Measurements from ENCODE around the gene ZNF85.
"Not testable (repeated sequence)": the region's sequence is repeated elsewhere in the genome, so short reads cannot be mapped to it uniquely, and the experiment has no call there.

Gene ZNF85

DNA sequence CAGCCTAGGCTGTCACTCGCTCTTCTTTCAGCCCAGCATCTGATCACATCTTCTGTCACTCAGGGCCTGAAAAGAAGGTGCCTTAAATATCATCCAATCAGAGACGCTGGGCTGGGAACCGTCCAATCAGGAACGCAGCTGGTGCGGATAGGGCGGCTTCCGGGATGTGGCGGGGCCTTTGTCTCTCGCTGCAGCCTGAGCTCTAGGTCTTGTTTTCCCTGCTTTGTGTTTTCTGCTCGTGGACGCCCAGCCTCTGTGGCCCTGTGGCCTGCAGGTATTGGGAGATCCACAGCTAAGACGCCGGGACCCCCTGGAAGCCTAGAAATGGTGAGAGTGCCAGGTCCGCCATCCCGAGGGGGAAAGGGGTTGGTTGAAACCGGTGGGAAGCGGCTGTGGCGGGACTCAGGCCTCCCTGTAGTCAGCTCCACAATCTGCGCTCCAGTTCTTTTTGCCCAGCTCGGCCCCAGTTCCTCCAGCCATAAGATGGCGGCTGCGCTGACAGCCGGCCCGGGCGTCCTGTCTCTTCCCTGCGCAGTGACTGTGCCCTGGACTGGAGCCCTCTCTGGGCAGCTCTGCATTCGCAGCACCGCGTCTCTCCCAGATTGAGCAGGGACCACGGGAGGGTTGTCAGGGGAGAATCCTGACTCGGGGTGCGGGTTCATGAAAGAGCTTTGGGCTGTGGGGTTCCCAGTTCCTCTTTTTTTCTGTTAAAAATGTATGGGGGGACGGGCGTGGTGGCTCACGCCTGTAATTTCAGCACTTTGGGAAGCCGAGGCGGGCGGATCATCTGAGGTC lies at the start of gene ZNF85:
Gene ZNF85, plus strand, starts transcription at position 175 of the 795 bp plus-strand sequence. Its CDS starts 150 bp downstream, at position 325.
- peaks cover 13 to 39% (median 35%) of the 10 kb centered on the region in 11 experiments for H3K36me3 ChIP-seq
- peaks cover 46 to 66% (median 58%) of the 10 kb centered on the region in 11 experiments for H3K9me3 ChIP-seq (replicated peaks in 1 of 11)
- H4K20me1 ChIP-seq: no peaks in the 10 kb centered on the region
- H3K4me1 ChIP-seq: peaks cover 6 to 18% (median 15%) of the 10 kb centered on the region in 10 experiments; a peak in 17 of 20 replicates
- H3K4me2 ChIP-seq: peak within 1 kb of the TSS; percentile 70 to 82 (median 78)
- no peaks in the 10 kb centered on the region for H3K27me3 ChIP-seq
- no peak for TF ChIP-seq Cebpa-rat (IDR thresholded peaks at IDR 0.05)
- H3K27ac ChIP-seq: peak within 1 kb of the TSS; percentile 89 to 99 (median 95)
- H3K9ac ChIP-seq: peak within 1 kb of the TSS; percentile 88 to 99 (median 96)
- peak within 1 kb of the TSS; percentile 66 to 86 (median 76) for H3K4me3 ChIP-seq

DNA sequence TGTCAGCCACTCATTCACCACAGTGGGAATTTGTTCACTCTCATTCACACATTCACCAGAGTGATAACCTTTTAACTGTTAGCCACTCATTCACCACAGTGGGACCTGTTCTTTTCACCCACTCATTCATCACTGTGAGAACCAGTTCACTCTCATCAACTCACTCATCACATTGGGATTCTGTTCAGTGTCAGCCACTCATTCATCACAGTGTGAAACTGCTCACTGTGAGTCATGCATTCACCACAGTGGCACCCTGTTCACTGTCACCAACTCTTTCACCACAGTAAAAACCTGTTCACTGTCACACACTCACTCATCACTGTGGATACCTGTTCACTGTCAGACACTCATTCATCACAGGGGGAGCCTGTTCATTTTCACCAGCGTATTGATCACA lies 43.5 kb upstream of the ZNF85 start:
- no peak overlapping the region for H3K4me3 ChIP-seq
- H3K9me3 ChIP-seq (replicated peaks in 1 of 11): peaks cover 94 to 100% (median 100%) of the 10 kb centered on the region in 11 experiments
- H3K27ac ChIP-seq: no peak overlapping the region
- H3K9ac ChIP-seq: no peak overlapping the region
- no peaks in the 10 kb centered on the region for H3K4me1 ChIP-seq
- no peak for TF ChIP-seq Cebpa-rat (IDR thresholded peaks at IDR 0.05)
- no peaks in the 10 kb centered on the region; a peak in 2 of 22 replicates for H3K36me3 ChIP-seq
- H3K27me3 ChIP-seq: no peaks in the 10 kb centered on the region
- H4K20me1 ChIP-seq: no peaks in the 10 kb centered on the region
- no peak overlapping the region for H3K4me2 ChIP-seq

DNA sequence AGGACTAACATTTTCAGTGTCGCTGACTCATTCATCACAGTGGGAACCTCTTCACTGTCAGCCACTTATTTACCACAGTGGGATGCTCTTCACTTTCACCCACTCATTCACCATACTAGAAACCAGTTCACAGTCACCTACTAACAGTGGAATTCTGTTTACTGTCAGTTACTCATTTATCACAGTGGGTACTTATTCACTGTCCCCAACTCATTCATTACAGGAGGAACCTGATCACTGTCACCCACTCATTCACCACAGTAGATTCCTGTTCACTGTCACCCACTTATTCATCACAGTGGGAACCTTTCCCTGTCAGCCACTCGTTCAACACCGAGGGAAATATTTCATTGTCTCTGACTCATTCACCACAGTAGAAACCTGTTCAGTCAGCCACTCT lies 10.1 kb upstream of the ZNF85 start:
- Histone ChIP-seq H3K4me2 (no peak overlapping the region), H3K4me1 (no peaks in the 10 kb centered on the region), H3K4me3 (no peak overlapping the region), H3K27me3 (no peaks in the 10 kb centered on the region), H3K36me3 (no peaks in the 10 kb centered on the region), H4K20me1 (no peaks in the 10 kb centered on the region), H3K9ac (no peak overlapping the region), H3K9me3 (replicated peaks in 1 of 11) (peaks cover 81 to 86% (median 83%) of the 10 kb centered on the region in 11 experiments), H3K27ac (no peak overlapping the region)
- no peak for TF ChIP-seq Cebpa-rat (IDR thresholded peaks at IDR 0.05)

DNA sequence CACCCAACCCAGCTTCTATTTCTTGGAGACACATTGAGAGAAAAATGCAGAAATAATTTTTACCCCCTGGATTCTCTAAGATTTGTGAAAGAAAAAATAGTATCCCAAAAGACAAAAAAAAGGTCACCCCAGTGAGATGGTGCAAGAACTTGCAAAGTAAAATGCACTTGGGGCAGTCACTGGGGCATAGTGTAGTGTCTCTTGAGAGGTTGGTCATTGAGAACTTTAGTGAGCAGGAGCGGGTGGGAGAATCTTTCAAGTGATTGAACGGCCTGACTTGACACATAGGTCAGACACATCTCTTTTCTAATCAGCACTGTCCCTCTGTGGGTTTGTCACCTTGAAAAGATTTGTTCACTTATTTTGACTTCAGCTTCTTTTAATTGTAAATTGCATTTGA lies 2.4 kb downstream of the ZNF85 start:
- peak overlapping the region in 6 of 10 experiments; percentile 12 to 83 (median 79); a peak in 6 of 20 replicates for H3K4me3 ChIP-seq
- H3K36me3 ChIP-seq: peaks cover 28 to 61% (median 57%) of the 10 kb centered on the region in 11 experiments
- no peaks in the 10 kb centered on the region for H4K20me1 ChIP-seq
- H3K9me3 ChIP-seq (replicated peaks in 1 of 11): peaks cover 54 to 74% (median 66%) of the 10 kb centered on the region in 11 experiments
- no peak for TF ChIP-seq Cebpa-rat (IDR thresholded peaks at IDR 0.05)
- H3K4me1 ChIP-seq: peaks cover 6 to 18% (median 15%) of the 10 kb centered on the region in 10 experiments; a peak in 17 of 20 replicates
- no peaks in the 10 kb centered on the region for H3K27me3 ChIP-seq
- 0 out of 22 replicates have a peak overlapping the region, but pooled peaks of 2 of the 11 experiments have one; percentile 79 to 81 for H3K4me2 ChIP-seq
- H3K27ac ChIP-seq: no peak overlapping the region
- no peak overlapping the region for H3K9ac ChIP-seq

DNA sequence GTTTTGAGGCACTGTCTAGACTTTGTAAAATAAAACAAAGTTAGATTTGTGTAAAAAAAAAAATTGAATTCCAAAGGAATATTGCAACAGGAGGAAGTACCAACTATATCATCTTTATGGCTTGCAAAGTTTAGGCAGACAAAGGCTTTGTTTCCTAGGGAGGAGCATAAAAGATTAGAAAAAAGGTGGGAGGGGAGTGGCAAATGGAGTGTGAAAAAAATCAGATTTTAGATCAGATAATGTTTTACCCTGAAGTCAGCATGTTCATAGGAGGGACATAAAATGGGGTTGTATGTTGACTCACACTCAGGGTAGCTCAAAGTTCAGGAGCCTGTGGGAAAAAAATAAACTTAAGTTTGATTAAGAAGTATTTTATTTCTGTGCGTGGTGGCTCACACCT lies 3.7 kb downstream of the ZNF85 start:
- Histone ChIP-seq H3K9ac (no peak overlapping the region), H3K9me3 (replicated peaks in 1 of 11) (peaks cover 68 to 78% (median 76%) of the 10 kb centered on the region in 11 experiments), H3K36me3 (peaks cover 40 to 74% (median 71%) of the 10 kb centered on the region in 11 experiments), H3K4me2 (no peak overlapping the region), H3K27me3 (no peaks in the 10 kb centered on the region), H3K27ac (no peak overlapping the region), H3K4me3 (0 out of 20 replicates have a peak overlapping the region, but pooled peaks of 1 of the 10 experiments have one; percentile 9), H3K4me1 (peaks cover 6 to 18% (median 15%) of the 10 kb centered on the region in 10 experiments; a peak in 17 of 20 replicates), H4K20me1 (no peaks in the 10 kb centered on the region)
- no peak for TF ChIP-seq Cebpa-rat (IDR thresholded peaks at IDR 0.05)

DNA sequence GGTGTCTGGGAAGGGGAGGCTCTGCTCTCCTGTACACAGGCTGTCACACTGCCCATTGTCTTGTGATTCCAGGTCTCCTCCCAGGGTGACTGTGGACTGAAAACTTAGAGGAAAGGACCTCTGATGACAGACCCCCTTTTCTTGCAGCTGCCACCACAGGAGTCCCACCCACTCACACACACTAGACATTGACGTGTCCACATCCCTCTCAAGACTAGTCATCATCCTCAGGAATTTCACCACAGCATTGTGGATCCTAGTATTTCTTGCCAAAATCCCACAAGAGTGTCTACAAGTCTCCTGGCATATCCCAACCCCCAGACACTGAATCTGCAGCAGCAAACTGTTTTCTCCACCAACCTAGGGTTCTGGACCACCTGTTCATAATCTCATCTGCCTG lies 5.3 kb downstream of the ZNF85 start:
- no peak for TF ChIP-seq Cebpa-rat (IDR thresholded peaks at IDR 0.05)
- Histone ChIP-seq H3K36me3 (peaks cover 50 to 90% (median 86%) of the 10 kb centered on the region in 11 experiments), H3K9ac (no peak overlapping the region), H3K27ac (no peak overlapping the region), H3K4me1 (peaks cover 0 to 10% (median 8%) of the 10 kb centered on the region in 10 experiments; a peak in 11 of 20 replicates), H3K4me3 (no peak overlapping the region), H4K20me1 (no peaks in the 10 kb centered on the region), H3K9me3 (replicated peaks in 1 of 11) (peaks cover 83 to 94% (median 92%) of the 10 kb centered on the region in 11 experiments), H3K4me2 (no peak overlapping the region), H3K27me3 (no peaks in the 10 kb centered on the region)

DNA sequence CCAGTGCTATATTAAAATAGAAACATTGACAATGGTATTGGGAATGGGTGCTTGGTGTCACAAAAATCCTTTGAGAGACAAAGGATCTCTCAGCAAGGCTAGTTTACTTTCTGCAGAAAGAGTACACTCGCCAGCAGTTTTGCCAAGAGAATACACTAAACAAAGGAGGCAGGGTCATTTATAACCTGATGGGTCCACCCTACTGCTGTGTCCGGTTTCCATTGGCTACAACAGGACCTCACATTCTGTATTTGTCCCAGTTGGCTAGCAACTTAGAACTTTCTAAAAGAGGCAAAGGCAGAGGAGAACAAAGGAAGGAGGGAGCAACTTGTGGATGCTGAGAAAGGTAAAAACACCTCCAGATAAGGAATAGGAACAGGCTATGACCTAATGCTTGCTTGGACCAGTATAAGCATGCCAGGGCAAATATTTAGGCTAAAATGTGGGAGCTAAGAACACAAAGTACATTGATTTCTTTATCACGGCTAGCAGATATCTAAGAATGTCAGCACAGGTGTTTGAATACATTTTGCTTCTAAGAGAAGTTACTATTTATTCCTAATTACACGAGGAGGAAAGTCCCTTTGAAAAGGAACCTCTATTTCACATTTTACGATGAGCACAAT lies 13.4 kb downstream of the ZNF85 start:
- not testable (repeated sequence) for H3K27me3 ChIP-seq, H3K4me3 ChIP-seq, H3K4me1 ChIP-seq, H3K9ac ChIP-seq, H3K4me2 ChIP-seq, H4K20me1 ChIP-seq, H3K27ac ChIP-seq
- Histone ChIP-seq H3K9me3 (replicated peaks in 1 of 11) (peaks cover 85 to 97% (median 93%) of the 10 kb centered on the region in 11 experiments), H3K36me3 (peaks cover 86 to 100% (median 98%) of the 10 kb centered on the region in 11 experiments)

DNA sequence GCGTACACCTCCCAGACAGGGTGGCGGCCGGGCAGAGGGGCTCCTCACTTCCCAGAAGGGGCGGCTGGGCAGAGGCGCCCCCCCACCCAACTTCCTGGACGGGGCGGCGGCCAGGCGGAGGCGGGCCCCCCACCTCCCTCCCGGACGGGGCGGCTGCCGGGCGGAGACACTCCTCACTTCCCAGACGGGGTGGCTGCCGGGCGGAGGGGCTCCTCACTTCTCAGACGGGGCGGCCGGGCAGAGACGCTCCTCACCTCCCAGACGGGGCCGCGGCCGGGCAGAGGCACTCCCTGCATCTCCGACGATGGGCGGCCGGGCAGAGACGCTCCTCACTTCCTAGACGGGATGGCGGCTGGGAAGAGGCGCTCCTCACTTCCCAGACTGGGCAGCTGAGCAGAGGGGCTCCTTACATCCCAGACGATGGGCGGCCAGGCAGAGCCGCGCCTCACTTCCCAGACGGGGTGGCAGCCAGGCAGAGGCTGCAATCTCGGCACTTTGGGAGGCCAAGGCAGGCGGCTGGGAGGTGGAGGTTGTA lies 29.6 kb downstream of the ZNF85 start:
- H4K20me1 ChIP-seq, H3K27ac ChIP-seq, H3K4me2 ChIP-seq, H3K4me3 ChIP-seq, H3K27me3 ChIP-seq, H3K4me1 ChIP-seq, H3K9ac ChIP-seq: not testable (repeated sequence)
- Histone ChIP-seq H3K36me3 (peaks cover 32 to 42% (median 41%) of the 10 kb centered on the region in 11 experiments), H3K9me3 (replicated peaks in 1 of 11) (peaks cover 54 to 75% (median 62%) of the 10 kb centered on the region in 11 experiments)

DNA sequence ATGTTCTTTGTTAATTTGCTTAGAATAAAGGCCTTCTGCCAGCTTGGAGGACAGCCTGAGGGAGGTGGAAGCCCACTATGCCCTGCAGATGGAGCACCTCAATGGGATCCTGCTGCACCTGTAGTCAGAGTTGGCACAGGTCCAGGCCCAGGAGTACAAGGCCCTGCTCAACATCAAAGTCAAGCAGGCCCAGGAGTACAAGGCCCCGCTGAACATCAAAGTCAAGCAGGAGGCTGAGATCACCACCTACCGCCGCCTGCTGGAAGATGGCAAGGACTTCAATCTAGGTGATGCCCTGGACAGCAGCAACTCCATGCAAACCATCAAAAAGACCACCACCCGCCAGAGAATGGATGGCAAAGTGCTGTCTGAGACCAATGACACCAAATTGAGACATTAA lies 41.7 kb downstream of the ZNF85 start:
- Histone ChIP-seq H3K4me2 (no peak overlapping the region), H3K9ac (no peak overlapping the region), H3K36me3 (no peaks in the 10 kb centered on the region), H3K4me1 (0 out of 20 replicates have a peak, but pooled peaks cover 0 to 3% (median 0%) of the 10 kb centered on the region in 10 experiments), H3K27me3 (no peaks in the 10 kb centered on the region), H3K4me3 (no peak overlapping the region), H3K27ac (no peak overlapping the region), H3K9me3 (replicated peaks in 1 of 11) (peaks cover 4 to 45% (median 14%) of the 10 kb centered on the region in 11 experiments; a peak in 11 of 22 replicates), H4K20me1 (no peaks in the 10 kb centered on the region)
- TF ChIP-seq Cebpa-rat (IDR thresholded peaks at IDR 0.05): no peak
